Measurements from ENCODE around the gene DGCR6L.

DNA sequence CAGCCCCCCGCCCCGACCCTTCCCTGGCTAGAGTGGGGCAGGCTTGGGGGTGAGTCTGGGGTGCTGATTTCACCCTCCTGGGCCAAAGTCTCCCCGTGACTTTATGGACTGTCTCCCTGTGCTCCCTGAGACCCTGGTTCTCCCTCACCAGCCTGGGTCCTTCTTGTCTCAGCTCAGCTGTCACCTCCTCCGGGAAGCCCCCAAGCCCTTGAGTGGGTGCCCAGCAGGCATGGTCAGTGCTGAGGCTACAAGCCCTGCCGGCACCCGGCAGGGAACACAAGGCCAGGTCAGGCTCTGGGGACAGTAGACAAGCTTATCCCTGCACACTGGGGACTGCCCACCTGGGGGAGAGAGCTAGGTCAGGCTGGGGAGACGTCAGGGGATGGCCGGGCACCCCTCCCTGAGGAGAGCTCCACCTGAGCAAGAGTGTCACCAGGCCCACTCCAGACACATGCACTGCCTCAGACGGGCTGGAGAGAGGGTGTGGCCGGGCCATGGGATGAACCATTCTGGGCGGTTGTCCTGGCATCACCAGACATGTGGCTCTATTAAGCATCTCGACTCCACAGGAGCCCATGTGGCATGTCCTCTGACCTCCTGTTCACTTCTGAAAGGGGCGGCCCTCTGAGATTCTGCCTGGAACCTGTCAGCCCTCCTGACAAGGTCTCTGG lies 29.1 kb downstream of the DGCR6L start:
- TF ChIP-seq, protein P1, sequence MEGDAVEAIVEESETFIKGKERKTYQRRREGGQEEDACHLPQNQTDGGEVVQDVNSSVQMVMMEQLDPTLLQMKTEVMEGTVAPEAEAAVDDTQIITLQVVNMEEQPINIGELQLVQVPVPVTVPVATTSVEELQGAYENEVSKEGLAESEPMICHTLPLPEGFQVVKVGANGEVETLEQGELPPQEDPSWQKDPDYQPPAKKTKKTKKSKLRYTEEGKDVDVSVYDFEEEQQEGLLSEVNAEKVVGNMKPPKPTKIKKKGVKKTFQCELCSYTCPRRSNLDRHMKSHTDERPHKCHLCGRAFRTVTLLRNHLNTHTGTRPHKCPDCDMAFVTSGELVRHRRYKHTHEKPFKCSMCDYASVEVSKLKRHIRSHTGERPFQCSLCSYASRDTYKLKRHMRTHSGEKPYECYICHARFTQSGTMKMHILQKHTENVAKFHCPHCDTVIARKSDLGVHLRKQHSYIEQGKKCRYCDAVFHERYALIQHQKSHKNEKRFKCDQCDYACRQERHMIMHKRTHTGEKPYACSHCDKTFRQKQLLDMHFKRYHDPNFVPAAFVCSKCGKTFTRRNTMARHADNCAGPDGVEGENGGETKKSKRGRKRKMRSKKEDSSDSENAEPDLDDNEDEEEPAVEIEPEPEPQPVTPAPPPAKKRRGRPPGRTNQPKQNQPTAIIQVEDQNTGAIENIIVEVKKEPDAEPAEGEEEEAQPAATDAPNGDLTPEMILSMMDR (IDR thresholded peaks at IDR 0.05), result no peak
- TF ChIP-seq POLR2A (IDR thresholded peaks at IDR 0.05), result no peak

All from uterus (tissue), 2 donors.